SU-DHL-6 (cell line): Measurements from ENCODE around the gene DPP10.

Source experiments
- H2AFZ ChIP-seq: fragments of 200-600 bp; sonication (generic); 2 replicates; pipeline ENCODE4 v1.6.1; 2014; ENCODE audit warnings: low read depth, mild to moderate bottlenecking, moderate library complexity, mixed read lengths, antibody characterized with exemption, low read length; ENCODE audit not compliant: severe bottlenecking
- H3F3A ChIP-seq: fragments of 200-600 bp; shearing (Covaris generic); 2 replicates; pipeline ENCODE4 v1.6.0; 2016; ENCODE audit warnings: antibody characterized with exemption, mild to moderate bottlenecking; ENCODE audit not compliant: insufficient read depth
- H3K27ac ChIP-seq: fragments of 200-600 bp; sonication (generic); 2 replicates; pipeline ENCODE4 v1.5.1; 2016; ENCODE audit warnings: low read depth, mild to moderate bottlenecking, low read length, moderate library complexity, mixed read lengths
- H3K27me3 ChIP-seq: fragments of 200-600 bp; sonication (generic), shearing (Covaris generic); 2 replicates; pipeline ENCODE4 v1.6.0; 2014; ENCODE audit warnings: mild to moderate bottlenecking, low read length
- H3K36me3 ChIP-seq: fragments of 200-600 bp; sonication (generic); 2 replicates; pipeline ENCODE4 v1.6.1; 2014; ENCODE audit warnings: mild to moderate bottlenecking, low read length, mixed read lengths
- H3K4me2 ChIP-seq: fragments of 300-600, 200-600 bp; shearing (Covaris generic), sonication (generic); 2 replicates; pipeline ENCODE4 v1.6.0; 2014; ENCODE audit warnings: low read length, low read depth, mild to moderate bottlenecking; ENCODE audit not compliant: poor library complexity, severe bottlenecking
- H3K4me3 ChIP-seq: fragments of 200-600 bp; sonication (generic); 2 replicates; pipeline ENCODE4 v1.5.1; 2014; ENCODE audit warnings: antibody characterized with exemption, low read length, mild to moderate bottlenecking, mixed read lengths; ENCODE audit not compliant: insufficient read depth, poor library complexity, severe bottlenecking
- H3K79me2 ChIP-seq: fragments of 200-600 bp; sonication (generic); 2 replicates; pipeline ENCODE4 v1.6.1; 2014; ENCODE audit warnings: mild to moderate bottlenecking, low read length, moderate library complexity; ENCODE audit not compliant: insufficient read depth
- H3K9ac ChIP-seq: fragments of 200-600 bp; sonication (generic); 2 replicates; pipeline ENCODE4 v1.7.0; 2014; ENCODE audit warnings: mild to moderate bottlenecking, low read length
- H3K9me2 ChIP-seq: fragments of 200-600 bp; sonication (generic); replicated peaks from 2 replicates; pipeline ENCODE4 v1.6.1; 2014; ENCODE audit warnings: low read length; ENCODE audit not compliant: insufficient read depth
- H3K9me3 ChIP-seq: fragments of 200-600 bp; sonication (generic); 2 replicates; pipeline ENCODE4 v1.6.1; 2014; ENCODE audit warnings: low read length, mixed read lengths; ENCODE audit not compliant: insufficient read depth
- H4K20me1 ChIP-seq: fragments of 200-600 bp; sonication (generic); 2 replicates; pipeline ENCODE4 v1.6.1; 2014; ENCODE audit warnings: low read depth, mild to moderate bottlenecking, antibody characterized with exemption, low read length, moderate library complexity, mixed read lengths
- CTCF ChIP-seq: fragments of 200-600 bp; sonication (generic); IDR thresholded peaks from one replicate; pipeline ENCODE4 v1.5.1; 2017; ENCODE audit warnings: antibody characterized with exemption, mild to moderate bottlenecking, low read length, moderate library complexity; ENCODE audit not compliant: insufficient read depth, poor library complexity, severe bottlenecking
- EZH2phosphoT487 ChIP-seq: fragments of 200-600 bp; sonication (generic), shearing (Covaris generic); conservative IDR thresholded peaks from 2 replicates; pipeline ENCODE4 v1.6.1; 2018; ENCODE audit warnings: mild to moderate bottlenecking, antibody characterized with exemption, low read length, moderate library complexity, mixed read lengths

The DPP10 gene

GRCh38 chr2:115169814-115170213, 727.4 kb downstream of the DPP10 start:
- TF ChIP-seq CTCF = no peak
- H3K4me2 ChIP-seq = no peak overlapping the region
- H3K79me2 ChIP-seq = no peaks in the 10 kb centered on the region
- no peak overlapping the region for H3K9ac ChIP-seq
- no peaks in the 10 kb centered on the region for H4K20me1 ChIP-seq
- H2AFZ ChIP-seq = no peak overlapping the region
- H3K27ac ChIP-seq = no peak overlapping the region
- H3K4me3 ChIP-seq = no peak overlapping the region
- H3K36me3 ChIP-seq = no peaks in the 10 kb centered on the region
- H3K9me2 ChIP-seq = no peaks in the 10 kb centered on the region
- H3K27me3 ChIP-seq = no peaks in the 10 kb centered on the region
- H3F3A ChIP-seq = no peaks in the 10 kb centered on the region
- H3K9me3 ChIP-seq = no peaks in the 10 kb centered on the region

GRCh38 chr2:115171751-115172150, 729.3 kb downstream of the DPP10 start:
- H4K20me1 ChIP-seq = no peaks in the 10 kb centered on the region
- H3K27ac ChIP-seq = no peak overlapping the region
- no peak overlapping the region for H2AFZ ChIP-seq
- H3K4me2 ChIP-seq = no peak overlapping the region
- TF ChIP-seq EZH2phosphoT487 (no peak), CTCF (no peak)
- H3K27me3 ChIP-seq = no peaks in the 10 kb centered on the region
- no peaks in the 10 kb centered on the region for H3F3A ChIP-seq
- no peaks in the 10 kb centered on the region for H3K79me2 ChIP-seq
- H3K9me3 ChIP-seq = no peaks in the 10 kb centered on the region
- no peaks in the 10 kb centered on the region for H3K9me2 ChIP-seq
- no peak overlapping the region for H3K4me3 ChIP-seq
- no peaks in the 10 kb centered on the region for H3K36me3 ChIP-seq
- no peak overlapping the region for H3K9ac ChIP-seq

- H3K4me3 ChIP-seq = no peak overlapping the region
- no peaks in the 10 kb centered on the region for H3K79me2 ChIP-seq
- no peak overlapping the region for H2AFZ ChIP-seq
- TF ChIP-seq CTCF (no peak), EZH2phosphoT487 (no peak)
- H3K27ac ChIP-seq = no peak overlapping the region
- no peaks in the 10 kb centered on the region for H3K36me3 ChIP-seq
- H3K27me3 ChIP-seq = no peaks in the 10 kb centered on the region
- no peaks in the 10 kb centered on the region for H3K9me3 ChIP-seq
- H3K9ac ChIP-seq = no peak overlapping the region
- H4K20me1 ChIP-seq = no peaks in the 10 kb centered on the region
- no peaks in the 10 kb centered on the region for H3K9me2 ChIP-seq
- no peaks in the 10 kb centered on the region for H3F3A ChIP-seq
- H3K4me2 ChIP-seq = no peak overlapping the region
Observed at GRCh38 chr2:115174651-115175050, 732.2 kb downstream of the DPP10 start.

- H3K4me2 ChIP-seq = no peak overlapping the region
- no peaks in the 10 kb centered on the region for H3F3A ChIP-seq
- no peak overlapping the region for H2AFZ ChIP-seq
- H3K27ac ChIP-seq = no peak overlapping the region
- H3K36me3 ChIP-seq = no peaks in the 10 kb centered on the region
- no peaks in the 10 kb centered on the region for H4K20me1 ChIP-seq
- H3K27me3 ChIP-seq = no peaks in the 10 kb centered on the region
- no peak overlapping the region for H3K9ac ChIP-seq
- H3K4me3 ChIP-seq = no peak overlapping the region
- H3K9me2 ChIP-seq = no peaks in the 10 kb centered on the region
- TF ChIP-seq EZH2phosphoT487 = no peak
- TF ChIP-seq CTCF = no peak
- no peaks in the 10 kb centered on the region for H3K9me3 ChIP-seq
- H3K79me2 ChIP-seq = no peaks in the 10 kb centered on the region
Observed at GRCh38 chr2:115183144-115183543, 740.7 kb downstream of the DPP10 start.
